SW480 (cell line): ENCODE data around the gene CFAP45.
A peak's percentile ranks its signal among the peaks of the same experiment; 100 is the strongest.

Experiments used
- DNase-seq: peaks from one replicate; pipeline ENCODE4 v3.0.0-alpha.2; 2016; ENCODE audit warnings: low spot score

The CFAP45 gene

DNA sequence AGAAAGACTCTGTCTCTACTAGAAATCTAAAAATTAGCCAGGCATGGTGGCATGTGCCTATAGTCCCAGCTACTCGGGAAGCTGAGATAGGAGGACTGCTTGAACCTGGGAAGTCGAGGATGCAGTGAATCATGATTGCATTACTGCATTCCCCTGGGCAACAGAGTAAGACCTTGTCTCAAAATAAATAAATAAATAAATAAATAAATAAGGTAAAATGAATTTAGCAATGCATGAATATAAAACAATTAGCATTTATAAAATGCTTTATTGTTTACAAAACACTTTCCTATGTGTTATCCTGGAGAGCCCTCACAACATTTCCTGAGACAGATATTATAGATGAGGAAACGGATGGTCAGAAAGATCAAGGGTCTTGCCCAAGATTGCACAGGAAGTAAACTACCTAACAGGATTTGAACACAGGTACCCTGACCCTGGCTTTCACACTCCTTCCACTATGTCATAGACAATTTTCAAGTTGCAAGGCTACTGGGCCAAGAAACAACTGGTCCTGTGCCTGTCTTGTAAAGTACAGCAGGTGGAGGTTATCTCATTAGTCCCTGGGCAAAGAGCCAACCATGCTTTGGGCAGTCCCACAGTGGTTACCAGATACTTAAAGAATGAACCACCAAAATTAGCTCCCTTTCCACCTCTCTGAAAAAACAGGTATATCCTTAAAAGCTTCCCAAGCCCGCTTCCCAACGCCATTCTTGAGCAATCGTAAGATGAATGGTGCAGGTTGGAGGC lies 22.1 kb downstream of the CFAP45 start:
- no peak for DNase-seq

DNA sequence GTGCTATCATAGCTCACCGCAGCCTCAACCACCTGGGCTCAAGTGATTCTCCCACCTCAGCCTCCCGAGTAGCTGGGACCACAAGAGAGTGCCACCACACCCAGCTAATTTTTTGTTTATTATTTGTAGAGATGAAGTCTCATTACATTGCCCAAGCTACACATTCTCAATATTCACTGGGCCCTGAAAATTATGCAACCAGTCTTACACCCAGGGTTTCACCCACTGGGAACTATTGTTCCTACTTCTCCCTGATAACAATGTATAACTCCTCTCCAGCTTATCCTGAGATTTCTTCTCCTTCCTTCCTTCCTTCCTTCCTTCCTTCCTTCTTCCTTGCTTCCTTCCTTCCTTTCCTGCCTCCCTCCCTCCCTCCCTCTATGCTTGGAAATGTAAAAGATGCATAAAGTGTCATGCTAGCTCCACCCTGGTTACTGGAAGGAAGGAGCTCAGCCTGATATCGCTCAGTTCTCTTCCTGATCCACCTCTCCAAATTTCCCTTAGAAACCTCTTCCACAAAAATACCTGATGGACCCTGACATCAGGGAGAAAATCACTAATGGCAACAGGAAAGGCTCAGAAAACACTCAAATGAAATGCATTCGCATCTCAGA lies 26.3 kb downstream of the CFAP45 start:
- DNase-seq = no peak

DNA sequence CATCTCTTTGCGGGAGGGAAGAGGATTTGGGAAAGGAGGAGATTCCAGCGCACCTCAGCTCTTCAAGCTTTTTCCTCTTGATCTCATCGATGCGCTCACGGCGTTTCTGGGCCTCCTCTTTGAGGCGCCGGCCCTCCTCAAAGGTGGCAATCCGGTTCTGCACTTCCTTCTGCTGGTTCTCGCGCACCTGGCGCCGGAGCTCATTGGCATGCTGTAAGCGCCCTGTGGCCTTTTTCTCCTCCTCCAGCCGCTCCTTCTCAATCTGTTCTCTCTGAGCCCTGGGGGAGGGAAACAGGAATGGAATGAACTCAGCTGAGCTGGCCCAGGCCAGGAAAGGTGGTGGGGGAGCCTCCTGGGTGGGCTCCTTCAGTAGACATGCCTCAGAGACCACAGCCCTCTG lies 27.1 kb downstream of the CFAP45 start:
- DNase-seq = no peak

DNA sequence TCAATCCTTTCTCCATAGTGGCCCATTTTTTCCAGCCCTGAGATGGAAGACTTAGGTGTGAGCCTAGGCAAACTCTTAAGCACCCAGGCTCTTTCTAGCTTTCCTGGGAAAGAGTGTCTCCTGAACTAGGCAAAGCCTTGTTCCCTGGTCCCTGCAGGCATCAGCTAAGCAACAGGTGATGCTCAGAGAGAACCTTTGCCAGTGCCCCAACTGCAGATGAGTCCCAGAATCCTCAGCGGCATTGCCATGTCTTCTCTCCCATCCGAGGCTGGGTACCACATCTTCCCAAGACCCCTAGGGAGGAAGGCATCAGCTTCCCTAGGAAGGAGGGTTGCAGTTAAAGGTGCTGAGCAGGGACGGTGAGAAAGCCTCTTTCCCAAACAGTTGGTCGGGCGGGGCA lies 29.3 kb downstream of the CFAP45 start:
- no peak for DNase-seq

DNA sequence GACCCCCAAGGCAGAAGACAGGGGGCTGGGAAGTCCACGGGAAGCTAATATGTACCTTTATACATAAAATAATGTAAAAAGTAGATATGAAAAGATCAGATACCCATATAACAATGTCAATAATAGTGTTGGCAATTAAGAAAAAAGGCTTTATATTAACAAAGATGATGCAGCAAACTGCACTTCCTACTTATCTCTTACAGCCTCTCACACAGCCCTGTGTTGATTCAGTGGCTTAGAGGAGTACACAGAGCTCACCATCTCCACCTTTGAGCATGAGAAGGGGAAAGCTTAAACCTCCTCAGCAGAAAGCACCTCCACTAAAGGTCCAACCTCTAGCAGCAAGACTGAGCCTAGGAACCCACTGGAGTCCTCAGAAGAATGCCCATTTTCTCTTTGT lies 30.4 kb downstream of the CFAP45 start:
- no peak for DNase-seq

DNA sequence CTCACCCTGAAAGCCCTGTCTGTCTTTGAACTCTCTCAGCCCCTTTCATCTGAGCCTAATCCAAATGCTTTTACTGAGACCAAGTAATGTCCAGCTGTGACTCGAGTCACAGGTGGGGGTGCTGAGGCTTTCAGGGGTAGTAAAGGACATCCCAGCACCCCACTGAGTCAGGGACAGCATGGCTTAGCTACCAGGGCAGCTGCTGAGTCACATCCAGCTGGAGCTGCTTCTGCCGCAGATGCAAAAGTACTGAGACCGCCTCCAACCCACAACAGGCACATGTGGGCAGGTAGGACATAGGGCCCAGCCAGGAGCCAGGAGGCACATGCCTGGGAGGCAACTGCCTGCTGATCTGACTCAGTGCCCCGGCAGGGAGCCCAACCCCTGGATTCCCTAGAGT lies 30.8 kb downstream of the CFAP45 start:
- DNase-seq = peak; percentile 81

DNA sequence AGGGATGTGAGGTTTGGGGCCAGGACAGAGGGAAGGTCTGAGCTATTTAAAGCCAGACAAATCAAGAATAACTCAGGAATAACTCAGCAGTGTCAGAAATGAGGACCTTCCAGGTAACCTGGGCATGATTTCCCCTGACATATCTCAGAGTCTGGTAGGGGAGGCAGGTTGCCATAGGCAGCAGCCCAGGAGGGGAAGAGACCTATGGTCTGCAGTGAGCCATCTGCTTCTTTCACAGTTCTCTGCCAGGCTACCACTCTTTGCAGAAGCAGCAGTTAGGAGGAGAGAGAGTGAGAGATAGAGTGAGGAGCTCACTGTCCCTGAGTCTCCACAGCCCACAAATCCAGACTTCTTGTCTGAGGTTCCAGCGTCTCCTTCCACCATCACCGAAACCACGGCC lies 31.2 kb downstream of the CFAP45 start:
- no peak for DNase-seq

DNA sequence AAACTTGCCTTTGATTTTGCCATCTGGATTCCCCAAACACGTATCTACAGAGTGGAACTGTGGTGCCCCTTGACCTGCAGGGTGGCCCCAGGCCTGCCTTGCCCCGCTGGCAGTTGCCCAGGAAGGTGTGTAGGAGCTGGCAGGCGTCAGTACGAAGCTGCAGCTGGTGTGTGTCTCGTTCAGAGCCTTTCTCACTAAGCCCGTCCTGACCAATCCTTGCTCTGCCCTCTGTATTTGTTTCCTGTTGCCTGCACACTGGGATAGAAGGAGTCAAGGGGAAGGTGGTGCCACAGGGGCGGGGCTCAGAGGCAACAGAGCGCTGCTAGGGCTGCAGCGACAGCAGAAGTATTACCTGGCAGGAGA lies 32.3 kb downstream of the CFAP45 start:
- DNase-seq = peak; percentile 80

DNA sequence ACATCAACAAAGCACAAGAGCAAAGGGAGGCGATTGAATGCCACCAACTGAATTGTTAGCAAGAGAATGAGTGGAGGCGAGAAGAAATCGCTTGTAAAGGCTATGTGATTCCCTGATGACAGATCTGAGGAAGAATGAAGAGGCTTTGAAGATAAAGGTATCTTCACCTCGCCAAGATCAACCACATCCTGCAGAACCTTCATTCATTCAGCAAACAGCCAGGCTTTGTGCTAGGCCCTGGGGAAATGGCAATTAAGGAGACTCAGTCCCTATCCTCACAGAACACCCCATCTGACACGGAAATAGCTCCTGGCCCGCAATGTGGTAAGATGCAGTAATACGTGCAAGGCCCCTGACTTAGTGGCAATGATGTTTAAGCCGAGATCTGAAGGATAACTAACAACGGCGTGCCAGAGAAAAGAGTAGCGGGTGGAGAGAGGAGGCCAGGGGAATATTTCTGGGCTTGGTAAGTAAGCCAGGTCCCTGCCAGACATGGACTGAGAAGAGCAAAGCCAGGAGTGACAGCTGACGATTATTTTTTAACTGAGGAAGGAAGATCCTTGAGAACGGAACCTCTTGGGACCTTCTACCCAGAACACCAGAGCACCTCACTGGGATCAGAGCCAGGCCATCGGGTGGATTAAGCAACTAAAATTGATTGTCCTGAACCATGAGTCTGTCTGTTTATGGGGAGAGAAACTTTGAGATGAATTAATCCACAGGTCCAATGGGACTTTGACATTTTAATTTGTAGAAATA lies 32.9 kb downstream of the CFAP45 start:
- peak; percentile 47 for DNase-seq

DNA sequence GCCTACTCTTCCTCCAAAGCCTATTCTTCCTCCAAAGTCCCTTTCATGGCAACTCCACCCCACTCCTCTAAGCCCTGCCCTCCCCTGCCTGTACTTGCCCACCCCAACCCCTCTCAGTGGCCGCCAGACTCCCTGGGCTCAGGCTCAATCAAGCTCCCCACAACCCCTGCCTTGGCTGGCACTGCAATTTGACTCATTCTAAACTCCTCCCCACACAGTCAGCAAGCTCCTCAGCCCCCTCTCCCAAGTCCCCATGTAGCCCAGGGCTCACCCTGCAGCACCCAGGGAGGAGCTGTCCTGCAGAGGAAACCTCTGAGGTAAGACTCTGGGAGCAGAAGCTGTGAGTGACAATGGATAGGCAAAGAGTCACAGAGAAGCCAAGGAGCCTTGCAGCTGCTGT lies 33.9 kb downstream of the CFAP45 start:
- no peak for DNase-seq

DNA sequence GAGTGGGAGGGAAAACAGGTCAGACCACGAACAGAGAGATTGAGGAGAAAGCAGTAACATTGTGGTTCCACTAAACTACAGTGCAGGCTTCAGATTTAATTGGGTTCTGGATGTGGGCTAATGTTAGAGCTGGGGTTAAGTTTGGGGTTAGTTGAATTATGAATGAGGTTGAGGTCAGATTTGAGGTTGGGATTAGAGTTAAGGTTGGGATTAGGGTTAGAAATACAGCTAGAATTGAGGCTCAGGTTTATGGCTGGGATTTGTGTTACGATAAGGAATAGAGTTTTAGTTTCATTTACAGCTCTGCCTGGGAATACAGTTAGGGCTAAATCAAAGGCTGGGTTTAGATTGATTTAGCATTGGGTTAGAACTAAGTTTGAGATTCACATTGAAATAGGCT lies 35.7 kb downstream of the CFAP45 start:
- no peak for DNase-seq

DNA sequence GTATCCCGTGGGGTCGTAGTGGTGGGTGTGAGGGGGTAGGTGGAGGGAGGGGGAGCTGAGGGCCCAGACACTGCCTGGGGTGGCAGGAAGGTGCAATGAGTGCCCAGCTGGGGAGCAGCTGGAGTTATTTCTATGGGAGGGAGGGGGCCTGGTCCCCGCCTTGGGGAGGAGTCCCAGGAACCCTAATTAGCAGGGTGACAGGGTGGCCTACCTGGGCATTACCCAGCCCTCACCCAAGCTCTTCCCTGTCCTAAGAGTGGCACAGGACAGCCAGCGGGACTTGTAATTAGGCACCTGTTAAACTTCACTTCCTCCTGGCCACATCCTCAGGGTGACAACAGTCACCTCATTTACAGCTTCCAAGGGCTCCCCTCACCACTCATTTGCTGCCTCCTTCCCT lies 37.4 kb downstream of the CFAP45 start, which contains the start of gene VSIG8:
Gene VSIG8 (minus strand): TSS at position 101 of the 400 bp plus-strand sequence. CDS start 136 bp downstream, outside the sequence.
- no peak for DNase-seq

DNA sequence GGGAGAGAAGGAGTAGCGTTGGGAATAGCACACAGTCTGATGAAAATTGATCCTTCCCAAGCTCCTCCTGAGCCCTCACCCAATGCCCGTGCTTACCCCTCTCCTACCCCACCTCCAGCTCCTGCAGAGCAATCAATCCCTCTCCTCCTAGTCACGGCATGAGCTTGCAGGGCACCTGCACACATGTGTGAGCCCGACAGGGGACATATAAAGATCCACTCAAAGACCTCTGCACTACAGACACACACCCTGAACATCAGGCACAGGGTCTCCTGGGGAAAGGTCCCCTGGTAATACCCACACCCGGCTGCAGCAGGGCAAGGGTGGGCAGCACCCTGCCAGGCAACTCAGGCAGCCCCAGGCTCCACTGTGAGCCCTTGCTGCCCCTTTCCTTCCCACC lies 37.9 kb downstream of the CFAP45 start:
- DNase-seq = no peak

DNA sequence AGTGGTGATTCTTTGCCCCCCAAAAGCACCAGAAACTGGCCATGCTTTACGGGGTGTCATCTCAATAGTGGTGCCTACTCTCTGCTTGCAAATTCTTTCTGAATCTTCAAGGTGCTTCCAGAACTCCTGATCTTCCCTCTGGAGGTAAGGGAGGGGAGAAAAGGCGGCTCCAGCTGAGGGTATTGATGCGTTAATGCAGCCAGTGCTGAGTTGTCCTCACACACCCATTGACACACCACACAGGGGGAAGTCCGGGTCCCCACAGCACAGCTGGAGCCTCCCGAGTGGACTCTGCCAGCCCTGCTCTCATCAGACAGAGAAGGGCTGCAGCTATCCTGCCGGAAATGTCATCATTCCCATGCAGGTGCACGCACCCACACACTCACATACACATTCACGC lies 38.7 kb downstream of the CFAP45 start:
- DNase-seq = no peak

DNA sequence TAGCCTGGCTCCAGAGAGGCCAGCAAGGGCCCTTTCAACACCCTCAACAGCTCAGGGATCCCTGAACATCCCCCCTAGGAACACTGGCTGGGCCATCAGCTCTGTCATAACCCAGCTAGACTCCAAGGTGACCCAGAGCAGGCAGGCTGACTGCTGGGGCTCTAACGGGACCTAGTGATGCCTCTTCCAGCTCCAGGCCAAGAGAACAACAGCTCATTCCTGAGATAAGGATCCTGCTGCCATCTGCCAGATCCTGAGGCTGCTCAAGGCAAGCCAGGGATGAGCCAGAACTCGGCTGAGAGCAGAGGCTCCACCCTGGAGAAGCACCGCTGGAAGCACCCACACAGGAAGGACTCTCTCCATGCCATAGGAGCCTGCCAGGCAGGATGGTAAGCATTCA lies 39.5 kb downstream of the CFAP45 start:
- DNase-seq = no peak

DNA sequence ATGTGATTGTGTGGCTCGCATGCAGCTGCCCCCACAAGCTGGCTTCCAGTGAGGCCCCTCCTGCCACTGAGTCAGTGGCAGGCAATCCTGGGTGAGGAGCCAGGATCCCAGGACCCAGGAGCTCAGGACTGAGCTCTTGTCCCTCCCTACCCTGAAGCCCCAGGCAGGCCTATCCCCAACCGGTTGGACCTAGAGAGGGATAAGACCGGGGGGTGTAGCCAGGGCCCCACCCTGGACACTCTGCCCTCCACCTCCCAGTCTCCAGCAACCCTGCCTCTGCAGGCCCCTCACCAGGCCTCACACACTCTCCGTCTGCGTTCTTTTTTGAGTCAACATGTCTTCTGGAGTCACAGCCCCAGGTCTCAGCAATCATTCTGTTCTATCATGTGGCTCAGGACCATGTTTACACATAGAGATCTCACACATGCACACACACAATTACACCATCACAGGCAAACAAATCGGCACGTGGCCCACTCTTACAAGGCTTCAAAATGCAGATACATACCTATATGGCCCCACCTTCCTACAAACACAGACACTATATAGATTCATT lies 40.1 kb downstream of the CFAP45 start:
- no peak for DNase-seq

DNA sequence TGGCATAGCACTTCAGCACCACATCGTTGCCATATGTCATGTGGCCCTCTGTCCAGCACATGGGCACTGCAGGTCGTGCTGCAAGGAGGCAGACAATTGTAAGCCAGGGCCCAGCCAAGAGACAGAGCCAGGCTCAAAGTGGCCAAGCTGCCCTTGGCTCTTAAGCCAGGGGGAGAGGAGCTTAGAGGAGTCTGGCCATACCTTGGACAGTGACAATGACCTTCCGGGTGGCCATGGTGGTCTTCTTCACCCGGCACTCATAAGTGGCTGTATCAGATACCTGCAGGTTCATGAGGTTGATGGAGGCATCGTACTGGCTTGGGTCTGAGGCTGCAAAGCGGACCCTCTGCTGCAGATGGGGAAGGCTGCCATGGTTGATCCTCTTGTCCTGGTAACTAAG lies 42.1 kb downstream of the CFAP45 start:
- DNase-seq = no peak

DNA sequence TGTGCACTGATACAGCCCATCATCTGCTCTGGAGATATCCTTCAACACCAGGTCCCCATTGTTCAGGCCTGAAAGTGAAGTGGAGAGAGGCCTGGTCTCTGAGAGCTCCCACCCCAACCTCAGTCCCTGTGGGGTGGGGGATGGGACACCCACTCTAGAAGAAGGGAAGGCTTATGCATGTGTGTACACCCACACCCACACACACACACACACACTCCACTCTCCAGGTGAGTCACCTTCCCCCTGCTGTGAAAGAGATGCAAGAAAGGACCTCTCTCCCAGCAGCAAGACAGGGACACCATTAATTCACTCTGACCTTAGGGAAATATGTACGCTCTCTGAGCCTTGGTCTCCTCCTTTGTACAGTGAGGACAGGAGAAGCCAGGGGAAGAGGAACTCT lies 43.4 kb downstream of the CFAP45 start:
- no peak for DNase-seq

DNA sequence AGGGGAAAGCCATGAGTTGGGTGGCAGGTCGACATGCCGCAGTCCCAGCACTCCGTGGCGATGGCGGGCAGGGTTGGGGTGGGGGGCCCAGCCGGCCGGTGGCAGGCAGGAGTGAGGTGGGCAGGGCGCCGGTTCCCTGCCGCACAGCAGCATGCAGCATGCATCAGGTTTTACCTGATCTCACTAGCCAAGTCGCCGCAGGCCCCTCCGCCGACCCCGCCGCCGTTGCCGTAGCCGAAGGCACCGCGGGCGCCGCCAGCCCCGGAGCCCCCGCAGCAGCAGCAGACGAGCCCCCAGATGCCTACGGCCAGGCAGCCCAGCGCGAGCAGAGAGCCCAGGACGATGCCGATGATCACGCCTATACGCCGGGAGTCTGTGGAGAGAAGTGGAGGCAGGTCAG lies 44.3 kb downstream of the CFAP45 start:
- no peak for DNase-seq

DNA sequence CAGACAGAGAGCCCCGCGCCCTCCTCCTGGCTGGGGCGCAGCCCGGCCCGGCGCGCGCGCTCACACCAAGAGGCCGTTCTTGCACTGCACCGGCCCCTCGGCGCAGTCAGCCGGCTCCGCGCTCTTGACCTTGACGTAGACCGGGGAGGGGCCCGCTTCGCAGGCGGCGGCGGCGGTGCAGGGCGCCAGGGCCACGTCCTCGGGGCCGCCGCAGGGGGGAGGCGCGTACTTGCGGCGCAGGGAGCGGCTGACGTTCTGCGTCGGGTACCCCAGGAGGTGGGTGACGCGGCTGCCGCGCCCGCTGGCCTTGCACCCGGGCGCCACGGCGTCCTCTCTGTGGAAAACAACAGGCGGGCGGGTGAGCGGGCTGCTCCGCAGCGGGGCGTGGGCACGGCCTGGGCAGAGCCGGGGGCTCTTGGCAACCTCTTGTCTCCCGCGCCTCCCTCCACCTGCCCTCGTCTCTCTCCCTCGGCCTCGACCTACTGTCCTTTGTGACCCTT lies 45.2 kb downstream of the CFAP45 start:
- peak; percentile 80 for DNase-seq

DNA sequence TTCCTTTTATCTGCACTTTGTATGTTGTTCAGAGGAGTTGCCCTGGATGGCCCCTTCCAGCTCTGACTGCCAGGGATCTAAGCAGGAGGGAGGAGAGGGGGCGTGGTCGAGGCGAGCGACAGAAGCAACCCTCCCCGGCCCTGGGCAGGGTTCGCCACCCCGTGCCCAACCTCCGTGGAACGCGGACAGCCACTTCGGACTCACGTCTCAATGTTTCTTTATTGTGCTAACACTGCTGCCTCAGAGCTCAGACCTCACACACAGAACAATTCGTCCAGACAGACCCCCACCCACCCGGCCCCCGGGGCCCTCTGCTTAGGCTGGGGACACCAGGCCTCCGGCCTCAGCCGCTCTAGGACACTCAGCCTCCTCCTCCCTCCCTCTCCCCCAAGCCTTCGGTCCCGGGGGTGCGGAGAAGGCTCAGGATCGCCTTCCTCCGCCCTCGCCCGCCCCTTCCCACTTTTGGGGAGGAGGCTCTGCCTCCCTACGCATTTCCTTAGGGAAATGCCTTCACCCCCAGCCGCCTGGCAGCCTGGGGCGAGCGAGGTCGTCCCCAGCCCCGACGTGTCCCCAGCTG lies 45.8 kb downstream of the CFAP45 start:
- DNase-seq = peak; percentile 56

DNA sequence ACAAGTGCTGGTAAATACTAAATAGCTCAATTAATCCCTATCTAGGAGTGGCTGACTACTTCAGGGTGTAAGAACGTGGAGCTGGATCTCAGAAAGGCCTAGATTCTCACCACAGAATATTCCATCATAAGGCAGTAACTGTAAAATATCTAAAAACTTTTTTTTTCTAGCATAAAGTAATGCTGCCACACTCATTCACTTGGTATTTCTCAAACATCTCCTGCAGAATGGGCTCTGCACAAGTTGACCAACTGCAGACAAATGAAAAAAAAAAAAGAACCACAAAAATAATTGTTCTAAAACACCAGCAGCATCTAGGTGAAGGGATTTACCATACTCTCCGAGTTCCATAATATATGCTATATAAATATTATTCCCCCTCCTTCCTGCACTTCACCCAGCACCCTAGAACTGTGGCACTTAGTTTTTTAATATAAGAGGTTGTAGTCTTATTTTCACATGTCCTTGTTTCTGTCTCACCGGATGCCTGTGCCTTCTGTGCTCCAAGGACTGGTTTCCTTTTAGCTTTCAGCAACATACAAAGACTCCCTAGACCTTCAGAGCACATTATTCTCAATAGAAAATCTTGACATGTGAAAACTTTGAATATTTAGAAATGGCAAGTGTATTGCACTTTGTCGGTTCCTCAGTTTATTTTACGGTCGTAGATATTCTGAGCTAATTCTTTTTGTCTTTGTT lies 46.4 kb downstream of the CFAP45 start:
- peak; percentile 18 for DNase-seq
